Heart right ventricle (tissue), 16 donors: ENCODE data around the gene PLEKHJ1. TPM values are rescaled to one million over a fixed set of nuclear protein-coding genes. Genes with fewer than 3 reads are reported as not detected.

Source experiments
- ATAC-seq, 8 donors: fragments of 200-7000 bp; cut with Tn5 transposase; one replicate each; pipeline ENCODE4 v1.9.1; 2020; ENCODE audit warnings: mild to moderate bottlenecking in 8 of 8, moderate library complexity in 8 of 8, moderate number of reproducible peaks in 1 of 8
- DNase-seq, 2 donors: peaks; one replicate each; pipeline ENCODE4 v3.0.0-alpha.2; 2020
- H3K27ac ChIP-seq, 10 donors: fragments of 200-600 bp; sonication (generic) in 2 of 10; one replicate each; pipeline versions ENCODE4 v1.5.0 to v1.8.0; 2020 to 2022; ENCODE audit warnings: mild to moderate bottlenecking in 3 of 10
- H3K27me3 ChIP-seq, 7 donors: fragments of 200-600 bp; one replicate each; pipeline ENCODE4 v1.8.0; 2021 to 2022; ENCODE audit warnings: mild to moderate bottlenecking in 2 of 7
- H3K36me3 ChIP-seq, 9 donors: fragments of 200-600 bp; sonication (generic) in 1 of 9; one replicate each; pipeline versions ENCODE4 v1.5.0 to v1.8.0; 2020 to 2022; ENCODE audit warnings: mild to moderate bottlenecking in 2 of 9
- H3K4me1 ChIP-seq, 9 donors: fragments of 200-600 bp; sonication (generic) in 1 of 9; one replicate each; pipeline versions ENCODE4 v1.5.0 to v1.8.0; 2020 to 2022; ENCODE audit warnings: mild to moderate bottlenecking in 4 of 9
- H3K4me3 ChIP-seq, 10 donors: fragments of 200-600 bp; sonication (generic) in 2 of 10; one replicate each; pipeline versions ENCODE4 v1.5.0 to v1.8.0; 2020 to 2022; ENCODE audit warnings: mild to moderate bottlenecking in 7 of 10, moderate library complexity in 2 of 10
- H3K9me3 ChIP-seq, 11 donors: fragments of 200-600 bp in 10 of 11; sonication (generic) in 2 of 11; one replicate each; pipeline versions ENCODE4 v1.5.0 to v1.8.0; 2013 to 2022; ENCODE audit warnings: mild to moderate bottlenecking in 2 of 11, control low read depth in 1 of 11, moderate library complexity in 1 of 11
- CTCF ChIP-seq, 9 donors: fragments of 200-600 bp; sonication (generic) in 2 of 9; IDR thresholded peaks; one replicate each; pipeline versions ENCODE4 v1.5.0 to v1.8.0; 2021 to 2022; ENCODE audit warnings: antibody characterized with exemption in 9 of 9, mild to moderate bottlenecking in 5 of 9, moderate library complexity in 1 of 9
- WGBS, 2 donors: extraction: QIAGEN DNeasy Blood & Tissue Kit; methylation state at CpG; one replicate each; pipeline ENCODE4 v1.1.7; 2013; ENCODE audit warnings: inconsistent platforms in 1 of 2; 5-methylcytosine and 5-hydroxymethylcytosine counted together
- intact Hi-C, 10 donors: fragments of 100-400 bp; cut with DNase I; formaldehyde crosslinking; loops; one replicate each; pipeline versions ENCODE4 v1.11.1 to v1.14.2; 2022
- polyA plus RNA-seq, 2 donors: library from polyadenylated mRNA; stranded (reverse); fragments of 200-250 nt; gene quantifications; one replicate each; pipeline ENCODE4 v1.2.3, GENCODE V29; 2013
- total RNA-seq, 10 donors: library from RNA; stranded (reverse); fragmentation: NEBNext Ultra II Directional in 3 of 10; extraction: Animal tissue kit (Norgen Biotek cat#: 25700) in 3 of 10; gene quantifications; one replicate each; pipeline versions ENCODE4 v1.2.1 to v1.2.4, GENCODE V29; 2021 to 2023
- donor health status: Arrhythmogenic right ventricular cardiomyopathy.
- donor health status: ischemic (EF 13 %, LVEDD 7.1; RV severe dilation, severe dysfunction).
- donor health status: healthy with polysubstance abuse.
- donor health status: DM: no; HTN: yes; CAD: no.
- donor health status: DM: no; HTN: no; CAD: no.
- donor health status: ischemic (EF 25% LVEDD 6.9; RV normal size, moderate dysfunction).
- donor health status: ischemic (EF 25% LVEDD 5.7; RV mildly dilated, moderate dysfunction).
- donor health status: healthy.
- donor health status: DM: yes; HTN: yes; CAD: no.
- donor health status: Ischemic cardiomyopathy.
- donor health status: ischemic (EF 35%, LVEDD 5.7; RV mildly dilated, moderate dysfunction).
- donor health status: nonischemic (EF 11% LVEDD 7.7; RV severe dilation, severe dysfunction).
- donor health status: DM: yes; HTN: yes; CAD: no.
- donor health status: PGD.
- donor health status: ischemic (EF 29% LVEDD 5.4; RV normal size, mild dysfunction).
- donor health status: nonischemic (EF 23%, LVEDD 6.1; RV moderate dilation, normal function).

Gene PLEKHJ1
- total and polyA plus RNA-seq, 12 donors, result 40.0 to 103 (median 46.8) TPM

DNA sequence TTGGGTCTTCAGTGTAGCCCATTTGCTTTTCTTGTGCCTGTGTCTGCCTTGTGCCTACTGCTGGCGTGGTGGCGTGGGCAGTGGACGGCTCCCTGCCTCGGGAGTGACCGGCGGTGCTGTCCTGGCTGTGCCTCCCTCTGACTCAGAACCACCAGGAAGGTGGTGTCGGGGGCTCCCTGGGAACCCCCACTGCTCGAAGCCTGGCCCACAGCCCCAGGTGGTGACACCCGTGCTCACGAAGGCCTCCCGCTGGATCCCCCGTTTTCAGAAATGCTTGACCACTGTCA is 7.9 kb upstream of the PLEKHJ1 start:
- Histone ChIP-seq H3K4me1 (peaks cover 11 to 60% (median 43%) of the 10 kb centered on the region in 9 donors), H3K36me3 (peaks cover 13 to 75% (median 45%) of the 10 kb centered on the region in 9 donors), H3K4me3 (no peak overlapping the region), H3K9me3 (no peaks in the 10 kb centered on the region), H3K27ac (no peak overlapping the region), H3K27me3 (peaks cover 0 to 5% (median 0%) of the 10 kb centered on the region in 7 donors)
- intact Hi-C loops, result no loop called here
- DNase-seq (no peak), ATAC-seq (no peak)
- TF ChIP-seq CTCF (IDR thresholded peaks at IDR 0.05), result no peak
- WGBS, 2 donors, result 93 to 94% methylated on average over 12 of the region's 12 CpGs

DNA sequence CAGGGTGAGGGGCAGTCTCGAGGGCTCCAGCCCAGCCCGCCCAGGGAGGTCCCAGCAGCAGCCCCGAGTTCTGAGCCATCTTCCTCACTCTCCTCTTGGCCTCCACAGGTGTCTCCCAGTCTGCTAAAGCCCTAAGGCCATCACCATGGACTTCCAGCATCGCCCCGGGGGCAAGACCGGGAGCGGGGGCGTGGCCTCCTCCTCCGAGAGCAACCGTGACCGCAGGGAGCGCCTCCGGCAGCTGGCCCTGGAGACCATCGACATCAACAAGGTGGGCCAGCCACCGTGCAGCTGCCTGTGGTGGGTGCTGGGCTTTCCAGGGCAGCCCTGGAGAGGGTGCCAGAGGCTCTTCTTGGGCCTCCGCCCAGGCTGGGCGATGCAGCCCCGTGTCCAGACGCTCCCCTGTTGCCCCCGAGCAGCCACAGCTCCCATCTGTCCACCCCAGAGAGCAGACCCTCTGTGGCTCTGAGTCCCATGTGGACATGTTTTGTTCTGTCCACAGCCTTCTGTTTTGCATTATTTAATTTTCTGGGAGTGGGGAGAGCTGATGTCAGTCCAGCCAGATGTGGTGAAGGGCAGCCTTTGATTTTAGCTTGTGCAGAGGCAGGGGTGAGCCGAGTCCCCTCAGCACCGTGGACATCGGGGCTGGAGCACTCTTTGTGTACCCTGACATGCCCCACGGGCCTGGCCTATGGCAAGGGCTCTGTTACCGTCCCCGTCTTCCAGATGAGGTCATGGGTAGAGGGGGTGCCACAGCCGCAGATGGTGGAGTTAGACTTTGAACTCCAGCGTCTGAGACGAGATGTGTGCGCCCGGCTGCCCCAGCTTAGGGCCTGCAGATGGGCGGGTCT is 7.4 kb upstream of the PLEKHJ1 start:
- H3K9me3 ChIP-seq, result no peaks in the 10 kb centered on the region
- TF ChIP-seq CTCF (IDR thresholded peaks at IDR 0.05), result no peak
- H3K4me3 ChIP-seq, result no peak overlapping the region
- ATAC-seq (no peak), DNase-seq (no peak)
- peaks cover 13 to 71% (median 45%) of the 10 kb centered on the region in 9 donors for H3K36me3 ChIP-seq
- no peaks in the 10 kb centered on the region for H3K27me3 ChIP-seq
- WGBS, 2 donors, result 86% methylated on average over 31 to 32 of the region's 32 CpGs
- no peak overlapping the region for H3K27ac ChIP-seq
- intact Hi-C loops, result no loop called here
- peaks cover 12 to 66% (median 44%) of the 10 kb centered on the region in 9 donors for H3K4me1 ChIP-seq

GRCh38 chr19:2242816-2243215 is 6.7 kb upstream of the PLEKHJ1 start:
- Histone ChIP-seq H3K27ac (no peak overlapping the region), H3K9me3 (no peaks in the 10 kb centered on the region), H3K36me3 (peaks cover 13 to 64% (median 45%) of the 10 kb centered on the region in 9 donors), H3K4me3 (no peak overlapping the region), H3K4me1 (peaks cover 19 to 73% (median 50%) of the 10 kb centered on the region in 9 donors), H3K27me3 (no peaks in the 10 kb centered on the region)
- ATAC-seq (no peak), DNase-seq (no peak)
- intact Hi-C loops, result no loop called here
- WGBS, 2 donors, result 88% methylated on average over 8 of the region's 8 CpGs
- no peak for TF ChIP-seq CTCF (IDR thresholded peaks at IDR 0.05)

- ATAC-seq (no peak), DNase-seq (no peak)
- no peak overlapping the region for H3K4me3 ChIP-seq
- H3K4me1 ChIP-seq, result peaks cover 24 to 75% (median 55%) of the 10 kb centered on the region in 9 donors
- 83 to 86% methylated on average over 12 of the region's 12 CpGs for WGBS, 2 donors
- no peaks in the 10 kb centered on the region for H3K27me3 ChIP-seq
- H3K36me3 ChIP-seq, result peaks cover 13 to 57% (median 40%) of the 10 kb centered on the region in 9 donors
- H3K27ac ChIP-seq, result no peak overlapping the region
- intact Hi-C loops, result no loop called here
- no peak for TF ChIP-seq CTCF (IDR thresholded peaks at IDR 0.05)
- H3K9me3 ChIP-seq, result no peaks in the 10 kb centered on the region
These were observed 6.0 kb upstream of the PLEKHJ1 start for GRCh38 chr19:2242092-2242537.
